Measurements from ENCODE around the gene ZNF215.

DNA sequence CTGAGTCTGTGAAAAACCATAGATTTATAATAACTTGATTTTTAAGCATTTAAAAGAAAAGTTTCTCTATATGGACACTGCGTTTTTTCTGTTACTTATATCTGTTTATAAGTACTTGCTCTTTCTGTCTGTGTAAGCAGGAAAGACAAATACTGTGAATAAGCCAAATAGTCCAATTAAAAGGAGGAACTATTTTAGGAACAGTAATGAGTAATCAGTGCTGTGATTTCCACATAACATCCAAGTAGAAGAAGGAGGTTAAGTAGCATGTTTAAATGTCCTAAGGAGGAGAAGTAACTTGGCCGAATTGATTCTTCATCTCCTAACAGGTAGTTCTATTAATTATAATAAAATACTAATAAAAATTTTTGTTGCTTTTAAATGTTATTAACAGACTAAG, 53.1 kb downstream of the ZNF215 start:
- TF ChIP-seq, protein P1, sequence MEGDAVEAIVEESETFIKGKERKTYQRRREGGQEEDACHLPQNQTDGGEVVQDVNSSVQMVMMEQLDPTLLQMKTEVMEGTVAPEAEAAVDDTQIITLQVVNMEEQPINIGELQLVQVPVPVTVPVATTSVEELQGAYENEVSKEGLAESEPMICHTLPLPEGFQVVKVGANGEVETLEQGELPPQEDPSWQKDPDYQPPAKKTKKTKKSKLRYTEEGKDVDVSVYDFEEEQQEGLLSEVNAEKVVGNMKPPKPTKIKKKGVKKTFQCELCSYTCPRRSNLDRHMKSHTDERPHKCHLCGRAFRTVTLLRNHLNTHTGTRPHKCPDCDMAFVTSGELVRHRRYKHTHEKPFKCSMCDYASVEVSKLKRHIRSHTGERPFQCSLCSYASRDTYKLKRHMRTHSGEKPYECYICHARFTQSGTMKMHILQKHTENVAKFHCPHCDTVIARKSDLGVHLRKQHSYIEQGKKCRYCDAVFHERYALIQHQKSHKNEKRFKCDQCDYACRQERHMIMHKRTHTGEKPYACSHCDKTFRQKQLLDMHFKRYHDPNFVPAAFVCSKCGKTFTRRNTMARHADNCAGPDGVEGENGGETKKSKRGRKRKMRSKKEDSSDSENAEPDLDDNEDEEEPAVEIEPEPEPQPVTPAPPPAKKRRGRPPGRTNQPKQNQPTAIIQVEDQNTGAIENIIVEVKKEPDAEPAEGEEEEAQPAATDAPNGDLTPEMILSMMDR (IDR thresholded peaks at IDR 0.05), result no peak
- TF ChIP-seq POLR2A (IDR thresholded peaks at IDR 0.05), result no peak

Measured in lower leg skin (tissue), 3 donors.